ENCODE measurements around the gene TMCO6.
"Not testable (repeated sequence)": the region's sequence is repeated elsewhere in the genome, so short reads cannot be mapped to it uniquely, and the experiment has no call there.

Gene TMCO6

GRCh38 chr5:140603734-140604133 lies 35.5 kb upstream of the TMCO6 start:
- no peaks in the 10 kb centered on the region for H3K9me3 ChIP-seq (ENCODE audit: control insufficient read depth, insufficient read depth, low read depth, low read length)
- no peaks in the 10 kb centered on the region for H3K4me1 ChIP-seq (ENCODE audit: control insufficient read depth, insufficient read depth, low read length)
- no peaks in the 10 kb centered on the region for H3K27me3 ChIP-seq (ENCODE audit: control insufficient read depth, insufficient read depth, low read length)
- H3K36me3 ChIP-seq (ENCODE audit: control insufficient read depth, insufficient read depth, low read length) = no peaks in the 10 kb centered on the region
- no peak overlapping the region for H3K27ac ChIP-seq (ENCODE audit: low read depth, low read length)
- no peak overlapping the region for H3K9ac ChIP-seq (ENCODE audit: low read length)
- H3K4me3 ChIP-seq (ENCODE audit: low read depth, low read length) = no peak overlapping the region

GRCh38 chr5:140605879-140606278 lies 33.4 kb upstream of the TMCO6 start:
- H3K9ac ChIP-seq (ENCODE audit: low read length) = no peak overlapping the region
- H3K4me1 ChIP-seq (ENCODE audit: control insufficient read depth, insufficient read depth, low read length) = no peaks in the 10 kb centered on the region
- no peak overlapping the region for H3K27ac ChIP-seq (ENCODE audit: low read depth, low read length)
- H3K4me3 ChIP-seq (ENCODE audit: low read depth, low read length) = no peak overlapping the region
- peaks cover 3% of the 10 kb centered on the region; the same call in 1 of the 2 replicates for H3K9me3 ChIP-seq (ENCODE audit: control insufficient read depth, insufficient read depth, low read depth, low read length)
- no peaks in the 10 kb centered on the region for H3K36me3 ChIP-seq (ENCODE audit: control insufficient read depth, insufficient read depth, low read length)
- no peaks in the 10 kb centered on the region for H3K27me3 ChIP-seq (ENCODE audit: control insufficient read depth, insufficient read depth, low read length)

GRCh38 chr5:140607031-140607430 lies 32.2 kb upstream of the TMCO6 start:
- Histone ChIP-seq H3K36me3 (ENCODE audit: control insufficient read depth, insufficient read depth, low read length) (no peaks in the 10 kb centered on the region), H3K4me1 (ENCODE audit: control insufficient read depth, insufficient read depth, low read length) (no peaks in the 10 kb centered on the region), H3K9me3 (ENCODE audit: control insufficient read depth, insufficient read depth, low read depth, low read length) (peaks cover 10% of the 10 kb centered on the region; the same call in 1 of the 2 replicates), H3K9ac (ENCODE audit: low read length) (no peak overlapping the region), H3K27me3 (ENCODE audit: control insufficient read depth, insufficient read depth, low read length) (no peaks in the 10 kb centered on the region), H3K27ac (ENCODE audit: low read depth, low read length) (no peak overlapping the region), H3K4me3 (ENCODE audit: low read depth, low read length) (no peak overlapping the region)

- Histone ChIP-seq H3K9me3 (ENCODE audit: control insufficient read depth, insufficient read depth, low read depth, low read length) (peaks cover 15% of the 10 kb centered on the region; the same call in 1 of the 2 replicates), H3K9ac (ENCODE audit: low read length) (no peak overlapping the region), H3K27ac (ENCODE audit: low read depth, low read length) (no peak overlapping the region), H3K36me3 (ENCODE audit: control insufficient read depth, insufficient read depth, low read length) (no peaks in the 10 kb centered on the region), H3K27me3 (ENCODE audit: control insufficient read depth, insufficient read depth, low read length) (no peaks in the 10 kb centered on the region), H3K4me3 (ENCODE audit: low read depth, low read length) (no peak overlapping the region), H3K4me1 (ENCODE audit: control insufficient read depth, insufficient read depth, low read length) (no peaks in the 10 kb centered on the region)
Observed at GRCh38 chr5:140608722-140609121, 30.5 kb upstream of the TMCO6 start.

GRCh38 chr5:140609126-140609525 lies 30.1 kb upstream of the TMCO6 start:
- H3K9ac ChIP-seq (ENCODE audit: low read length) = no peak overlapping the region
- H3K27ac ChIP-seq (ENCODE audit: low read depth, low read length) = no peak overlapping the region
- H3K9me3 ChIP-seq (ENCODE audit: control insufficient read depth, insufficient read depth, low read depth, low read length) = peaks cover 15% of the 10 kb centered on the region; the same call in 1 of the 2 replicates
- no peak overlapping the region for H3K4me3 ChIP-seq (ENCODE audit: low read depth, low read length)
- no peaks in the 10 kb centered on the region for H3K27me3 ChIP-seq (ENCODE audit: control insufficient read depth, insufficient read depth, low read length)
- no peaks in the 10 kb centered on the region for H3K4me1 ChIP-seq (ENCODE audit: control insufficient read depth, insufficient read depth, low read length)
- H3K36me3 ChIP-seq (ENCODE audit: control insufficient read depth, insufficient read depth, low read length) = no peaks in the 10 kb centered on the region

- Histone ChIP-seq H3K27ac (ENCODE audit: low read depth, low read length) (no peak overlapping the region; the same call in 1 of the 2 replicates), H3K9me3 (ENCODE audit: control insufficient read depth, insufficient read depth, low read depth, low read length) (peaks cover 15% of the 10 kb centered on the region; the same call in 1 of the 2 replicates), H3K4me1 (ENCODE audit: control insufficient read depth, insufficient read depth, low read length) (no peaks in the 10 kb centered on the region), H3K4me3 (ENCODE audit: low read depth, low read length) (no peak overlapping the region), H3K36me3 (ENCODE audit: control insufficient read depth, insufficient read depth, low read length) (no peaks in the 10 kb centered on the region), H3K9ac (ENCODE audit: low read length) (no peak overlapping the region), H3K27me3 (ENCODE audit: control insufficient read depth, insufficient read depth, low read length) (no peaks in the 10 kb centered on the region)
Observed at GRCh38 chr5:140611020-140611521, 28.2 kb upstream of the TMCO6 start.

GRCh38 chr5:140622301-140622700 lies 16.9 kb upstream of the TMCO6 start:
- Histone ChIP-seq H3K27ac (ENCODE audit: low read depth, low read length) (no peak overlapping the region), H3K36me3 (ENCODE audit: control insufficient read depth, insufficient read depth, low read length) (no peaks in the 10 kb centered on the region), H3K4me1 (ENCODE audit: control insufficient read depth, insufficient read depth, low read length) (no peaks in the 10 kb centered on the region), H3K4me3 (ENCODE audit: low read depth, low read length) (no peak overlapping the region), H3K9me3 (ENCODE audit: control insufficient read depth, insufficient read depth, low read depth, low read length) (peaks cover 19% of the 10 kb centered on the region; the same call in 1 of the 2 replicates), H3K9ac (ENCODE audit: low read length) (no peak overlapping the region), H3K27me3 (ENCODE audit: control insufficient read depth, insufficient read depth, low read length) (no peaks in the 10 kb centered on the region)

- peaks cover 23% of the 10 kb centered on the region for H3K9me3 ChIP-seq (ENCODE audit: control insufficient read depth, insufficient read depth, low read depth, low read length)
- H3K9ac ChIP-seq (ENCODE audit: low read length); H3K36me3 ChIP-seq (ENCODE audit: control insufficient read depth, insufficient read depth, low read length); H3K27me3 ChIP-seq (ENCODE audit: control insufficient read depth, insufficient read depth, low read length); H3K4me3 ChIP-seq (ENCODE audit: low read depth, low read length); H3K27ac ChIP-seq (ENCODE audit: low read depth, low read length); H3K4me1 ChIP-seq (ENCODE audit: control insufficient read depth, insufficient read depth, low read length): not testable (repeated sequence)
Observed at GRCh38 chr5:140623061-140623460, 16.2 kb upstream of the TMCO6 start.

- H3K4me1 ChIP-seq (ENCODE audit: control insufficient read depth, insufficient read depth, low read length); H3K27ac ChIP-seq (ENCODE audit: low read depth, low read length); H3K27me3 ChIP-seq (ENCODE audit: control insufficient read depth, insufficient read depth, low read length); H3K4me3 ChIP-seq (ENCODE audit: low read depth, low read length); H3K36me3 ChIP-seq (ENCODE audit: control insufficient read depth, insufficient read depth, low read length); H3K9ac ChIP-seq (ENCODE audit: low read length): not testable (repeated sequence)
- H3K9me3 ChIP-seq (ENCODE audit: control insufficient read depth, insufficient read depth, low read depth, low read length) = peaks cover 26% of the 10 kb centered on the region
Observed at GRCh38 chr5:140624886-140625285, 14.4 kb upstream of the TMCO6 start.

GRCh38 chr5:140627972-140628371 lies 11.3 kb upstream of the TMCO6 start:
- Histone ChIP-seq H3K36me3 (ENCODE audit: control insufficient read depth, insufficient read depth, low read length) (no peaks in the 10 kb centered on the region), H3K27me3 (ENCODE audit: control insufficient read depth, insufficient read depth, low read length) (peaks cover 27% of the 10 kb centered on the region), H3K9ac (ENCODE audit: low read length) (no peak overlapping the region), H3K4me1 (ENCODE audit: control insufficient read depth, insufficient read depth, low read length) (peaks cover 3% of the 10 kb centered on the region; the same call in 1 of the 2 replicates), H3K4me3 (ENCODE audit: low read depth, low read length) (no peak overlapping the region), H3K27ac (ENCODE audit: low read depth, low read length) (no peak overlapping the region), H3K9me3 (ENCODE audit: control insufficient read depth, insufficient read depth, low read depth, low read length) (peaks cover 27% of the 10 kb centered on the region)

GRCh38 chr5:140628711-140629110 lies 10.5 kb upstream of the TMCO6 start:
- H3K27me3 ChIP-seq (ENCODE audit: control insufficient read depth, insufficient read depth, low read length) = peaks cover 35% of the 10 kb centered on the region
- no peak overlapping the region for H3K27ac ChIP-seq (ENCODE audit: low read depth, low read length)
- H3K9ac ChIP-seq (ENCODE audit: low read length) = no peak overlapping the region
- peaks cover 27% of the 10 kb centered on the region for H3K9me3 ChIP-seq (ENCODE audit: control insufficient read depth, insufficient read depth, low read depth, low read length)
- H3K4me3 ChIP-seq (ENCODE audit: low read depth, low read length) = no peak overlapping the region
- peaks cover 3% of the 10 kb centered on the region; the same call in 1 of the 2 replicates for H3K4me1 ChIP-seq (ENCODE audit: control insufficient read depth, insufficient read depth, low read length)
- H3K36me3 ChIP-seq (ENCODE audit: control insufficient read depth, insufficient read depth, low read length) = no peaks in the 10 kb centered on the region
